GM10266 (cell line): ENCODE results near the gene BCL2L13.
"Not testable (repeated sequence)": the region's sequence is repeated elsewhere in the genome, so short reads cannot be mapped to it uniquely, and the experiment has no call there.

Experiments
- DNase-seq: peaks from one replicate; pipeline ENCODE4 v3.0.0; 2012; ENCODE audit errors: extremely low spot score
- CTCF ChIP-seq: IDR thresholded peaks from 2 replicates; pipeline ENCODE4 v1.5.1; 2012; ENCODE audit warnings: mild to moderate bottlenecking, low read depth; ENCODE audit not compliant: control insufficient read depth, insufficient read depth; ENCODE audit errors: missing control alignments

Gene BCL2L13

DNA sequence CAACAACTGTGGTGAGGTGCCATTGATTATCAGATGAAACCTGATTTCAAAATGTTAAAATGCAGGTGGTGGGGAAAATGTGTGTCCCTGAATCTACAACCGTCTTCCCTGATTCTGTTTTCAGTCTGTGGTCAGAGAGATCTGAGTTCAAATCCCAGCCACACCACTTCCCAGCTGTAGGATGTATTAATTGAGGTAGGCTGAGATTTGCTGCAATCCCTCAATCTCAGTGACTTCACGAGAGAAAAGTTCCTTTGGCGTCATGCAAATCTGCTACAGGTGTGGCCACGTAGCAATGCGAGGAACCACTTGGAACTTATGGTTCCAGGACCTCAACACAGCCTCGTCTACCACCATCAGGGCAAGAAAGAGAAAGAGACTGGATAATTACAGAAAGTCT, 56.2 kb downstream of the BCL2L13 start:
- DNase-seq = no peak
- no peak for TF ChIP-seq CTCF

DNA sequence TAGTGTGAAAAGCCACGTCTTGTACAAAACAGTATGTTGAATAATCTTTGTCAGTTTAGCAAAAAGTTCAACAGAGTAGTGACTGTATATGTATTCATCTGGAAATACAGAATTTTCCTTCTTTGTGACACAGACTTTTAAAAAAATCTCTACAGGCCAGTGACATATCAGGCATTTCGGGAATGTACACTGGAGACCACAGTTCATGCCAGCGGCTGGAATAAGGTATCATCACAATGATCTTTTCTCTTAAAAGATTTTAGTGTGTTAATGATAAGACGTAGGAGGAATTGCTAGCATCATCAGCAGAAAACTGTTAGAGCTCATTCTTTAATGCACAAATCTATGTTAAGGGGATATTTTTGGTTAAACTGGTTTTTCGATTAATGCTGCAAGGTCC, 57.4 kb downstream of the BCL2L13 start:
- TF ChIP-seq CTCF = no peak
- DNase-seq = no peak

DNA sequence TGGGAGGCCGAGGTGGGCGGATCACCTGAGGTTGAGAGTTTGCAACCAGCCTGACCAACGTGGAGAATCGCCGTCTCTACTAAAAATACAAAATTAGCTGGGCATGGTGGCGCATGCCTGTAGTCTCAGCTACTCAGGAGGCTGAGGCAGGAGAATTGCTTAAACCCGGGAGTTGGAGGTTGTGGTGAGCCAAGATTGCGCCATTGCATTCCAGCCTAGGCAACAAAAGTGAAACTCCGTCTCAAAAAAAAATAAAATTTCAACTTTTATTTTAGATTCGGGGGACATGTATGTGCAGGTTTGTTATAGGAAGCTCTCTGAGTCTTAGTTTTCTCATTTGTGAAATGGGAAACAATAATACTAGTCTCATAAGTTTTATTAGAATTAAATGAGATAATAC, 58.6 kb downstream of the BCL2L13 start:
- not testable (repeated sequence) for DNase-seq

- not testable (repeated sequence) for DNase-seq
Measured at GRCh38 chr22:17698276-17698675, 59.7 kb downstream of the BCL2L13 start.

DNA sequence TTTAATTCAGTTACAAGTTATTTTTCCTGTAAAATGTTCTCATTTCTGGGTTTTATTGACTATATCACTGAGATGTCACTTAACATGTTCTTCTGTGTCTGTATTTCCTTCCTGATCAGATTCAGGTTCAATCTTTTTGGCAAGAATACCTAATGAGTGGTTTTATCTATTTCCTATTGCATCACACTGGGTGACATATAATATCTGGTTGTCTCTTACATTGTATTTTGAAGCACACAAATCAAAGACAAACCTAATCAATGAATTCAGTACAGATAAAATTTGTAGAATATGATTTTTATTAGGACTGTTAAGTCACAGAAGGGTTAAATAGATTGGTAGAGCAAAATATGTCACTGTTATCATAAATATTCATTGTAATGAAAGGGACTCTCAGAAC, 60.4 kb downstream of the BCL2L13 start:
- TF ChIP-seq CTCF = no peak
- no peak for DNase-seq

- no peak for TF ChIP-seq CTCF
- no peak for DNase-seq
Measured at GRCh38 chr22:17699696-17700340, 61.3 kb downstream of the BCL2L13 start.

DNA sequence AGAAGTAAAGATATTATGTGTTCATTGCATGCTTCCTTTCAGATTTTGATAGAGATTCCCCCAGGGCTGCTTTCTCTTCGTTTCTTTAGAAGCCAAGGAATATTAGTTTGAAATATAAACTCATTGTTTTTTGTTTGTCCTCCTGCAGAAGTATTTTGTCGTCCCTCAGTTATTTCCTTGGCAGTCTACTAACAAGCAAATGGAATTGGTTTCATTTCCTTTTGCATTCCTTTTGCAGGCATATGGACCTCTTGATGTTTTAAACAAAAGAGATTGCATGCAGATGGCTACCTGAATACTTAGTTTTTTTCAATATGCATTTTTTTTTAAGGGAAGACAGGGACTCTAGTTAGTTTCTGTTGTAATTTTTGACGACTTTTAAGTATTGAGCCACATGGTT, 62.2 kb downstream of the BCL2L13 start:
- no peak for DNase-seq
- TF ChIP-seq CTCF = no peak

GRCh38 chr22:17703811-17704210, 65.3 kb downstream of the BCL2L13 start:
- DNase-seq = no peak
- TF ChIP-seq CTCF = no peak
